ENCODE measurements around the gene DNAH8. TPM values are rescaled to one million over a fixed set of nuclear protein-coding genes. Genes with fewer than 3 reads are reported as not detected.

The DNAH8 gene
- total RNA-seq, 1 experiment from 2014 or later = not detected

GRCh38 chr6:39041072-39041471, 326.0 kb downstream of the DNAH8 start:
- Histone ChIP-seq H3K4me1 (ENCODE audit: control insufficient read depth, insufficient read depth, low read length) (no peaks in the 10 kb centered on the region), H3K27ac (ENCODE audit: low read length) (no peak overlapping the region), H3K36me3 (ENCODE audit: control insufficient read depth, insufficient read depth, low read length) (no peaks in the 10 kb centered on the region), H3K9me3 (ENCODE audit: control insufficient read depth, insufficient read depth, low read depth, low read length) (no peaks in the 10 kb centered on the region), H3K4me3 (ENCODE audit: low read depth in 2 of 2, low read length in 2 of 2) (no peak overlapping the region), H3K27me3 (ENCODE audit: control insufficient read depth, insufficient read depth, low read length) (peaks cover 18% of the 10 kb centered on the region)
- DNase-seq (ENCODE audit: low read depth, low spot score) = no peak
- ChIA-PET POLR2A (no interaction called here), CTCF (interaction anchor here (0.6 kb wide), 1 partner anchor 688 kb away, joined by 7 read pairs; no protein-coding TSS in a partner anchor)
- TF ChIP-seq POLR2AphosphoS5 (IDR thresholded peaks at IDR 0.05; ENCODE audit: low read depth, low read length) = no peak
- no peak for TF ChIP-seq SIN3A (IDR thresholded peaks at IDR 0.05; ENCODE audit: borderline replicate concordance, insufficient read depth, low read depth, low read length)
- no peak for TF ChIP-seq REST (IDR thresholded peaks at IDR 0.05; ENCODE audit: insufficient read depth in 1 of 2, low read depth in 2 of 2, low read length in 1 of 2)
- no TSS peak for BruUV-seq (replicated peaks)
- in situ Hi-C loops (cut with HindIII; ENCODE audit: low pct_unique_long_range_greater_than_20kb, low sequenced_read_pairs) (no loop called here), intact Hi-C loops (cut with micrococcal nuclease; ENCODE audit: unreplicated experiment) (no loop called here)
- ATAC-seq = no peak

- no peak for TF ChIP-seq CTCF (IDR thresholded peaks at IDR 0.05)
- ChIA-PET CTCF (no interaction called here), POLR2A (no interaction called here)
- Histone ChIP-seq H3K9me3 (ENCODE audit: control insufficient read depth, insufficient read depth, low read depth, low read length) (no peaks in the 10 kb centered on the region), H3K36me3 (ENCODE audit: control insufficient read depth, insufficient read depth, low read length) (no peaks in the 10 kb centered on the region), H3K4me1 (ENCODE audit: control insufficient read depth, insufficient read depth, low read length) (no peaks in the 10 kb centered on the region), H3K27me3 (ENCODE audit: control insufficient read depth, insufficient read depth, low read length) (peaks cover 15% of the 10 kb centered on the region), H3K27ac (ENCODE audit: low read length) (no peak overlapping the region), H3K4me3 (ENCODE audit: low read depth in 2 of 2, low read length in 2 of 2) (no peak overlapping the region)
- intact Hi-C loops (cut with micrococcal nuclease; ENCODE audit: unreplicated experiment) = no loop called here
- DNase-seq (ENCODE audit: low read depth, low spot score) = no peak
- in situ Hi-C loops (cut with HindIII; ENCODE audit: low pct_unique_long_range_greater_than_20kb, low sequenced_read_pairs) = no loop called here
- ATAC-seq = no peak
- BruUV-seq (replicated peaks) = no TSS peak
Observed at GRCh38 chr6:39043776-39044175, 328.7 kb downstream of the DNAH8 start.

- TF ChIP-seq REST (IDR thresholded peaks at IDR 0.05; ENCODE audit: insufficient read depth in 1 of 2, low read depth in 2 of 2, low read length in 1 of 2) (no peak), CTCF (IDR thresholded peaks at IDR 0.05) (no peak), POLR2AphosphoS5 (IDR thresholded peaks at IDR 0.05; ENCODE audit: low read depth, low read length) (no peak), SIN3A (IDR thresholded peaks at IDR 0.05; ENCODE audit: borderline replicate concordance, insufficient read depth, low read depth, low read length) (no peak), TCF7L2 (IDR thresholded peaks at IDR 0.05; ENCODE audit: low read depth, low read length) (no peak)
- Histone ChIP-seq H3K4me1 (ENCODE audit: control insufficient read depth, insufficient read depth, low read length) (no peaks in the 10 kb centered on the region), H3K9me3 (ENCODE audit: control insufficient read depth, insufficient read depth, low read depth, low read length) (no peaks in the 10 kb centered on the region), H3K4me3 (ENCODE audit: low read depth in 2 of 2, low read length in 2 of 2) (no peak overlapping the region), H3K27me3 (ENCODE audit: control insufficient read depth, insufficient read depth, low read length) (peaks cover 12% of the 10 kb centered on the region), H3K27ac (ENCODE audit: low read length) (no peak overlapping the region), H3K36me3 (ENCODE audit: control insufficient read depth, insufficient read depth, low read length) (no peaks in the 10 kb centered on the region)
- BruUV-seq (replicated peaks) = no TSS peak
- intact Hi-C loops (cut with micrococcal nuclease; ENCODE audit: unreplicated experiment) = no loop called here
- CTCF ChIA-PET = no interaction called here
- no peak for DNase-seq (ENCODE audit: low read depth, low spot score)
- no peak for ATAC-seq
- in situ Hi-C loops (cut with HindIII; ENCODE audit: low pct_unique_long_range_greater_than_20kb, low sequenced_read_pairs) = no loop called here
- POLR2A ChIA-PET = no interaction called here
Observed at GRCh38 chr6:39044181-39044580, 329.1 kb downstream of the DNAH8 start.

All from Panc1 (cell line).